ENCODE data around the gene SLC9A9. TPM values are rescaled to one million over a fixed set of nuclear protein-coding genes. Genes with fewer than 3 reads are reported as not detected.

SLC9A9 gene
- total RNA-seq, 2 donors from 2014 or later = 29.6 to 60.1 TPM

- no peak for ATAC-seq (ENCODE audit: insufficient number of reproducible peaks, low FRiP score, low read depth)
- Histone ChIP-seq H3K4me1 (ENCODE audit: control insufficient read depth in 1 of 2, low read depth in 2 of 2) (no peaks in the 10 kb centered on the region), H3K36me3 (no peaks in the 10 kb centered on the region), H3K27ac (no peak overlapping the region), H3K27me3 (replicated peaks; ENCODE audit: insufficient read depth) (no peaks in the 10 kb centered on the region), H3K9me3 (no peaks in the 10 kb centered on the region), H3K4me3 (no peak overlapping the region)
- no peak for DNase-seq (ENCODE audit: low spot score)
- no peak for TF ChIP-seq CTCF (IDR thresholded peaks at IDR 0.05)
Observed at GRCh38 chr3:143277531-143277930, 570.7 kb downstream of the SLC9A9 start.

GRCh38 chr3:143276592-143276991 is 571.7 kb downstream of the SLC9A9 start:
- Histone ChIP-seq H3K36me3 (no peaks in the 10 kb centered on the region), H3K9me3 (no peaks in the 10 kb centered on the region), H3K27me3 (replicated peaks; ENCODE audit: insufficient read depth) (no peaks in the 10 kb centered on the region), H3K27ac (no peak overlapping the region), H3K4me1 (ENCODE audit: control insufficient read depth in 1 of 2, low read depth in 2 of 2) (no peaks in the 10 kb centered on the region), H3K4me3 (no peak overlapping the region)
- TF ChIP-seq CTCF (IDR thresholded peaks at IDR 0.05) = no peak
- DNase-seq (ENCODE audit: low spot score) (no peak), ATAC-seq (ENCODE audit: insufficient number of reproducible peaks, low FRiP score, low read depth) (no peak)

GRCh38 chr3:143273975-143274690 is 574.1 kb downstream of the SLC9A9 start:
- TF ChIP-seq CTCF (IDR thresholded peaks at IDR 0.05) = no peak
- H3K36me3 ChIP-seq = no peaks in the 10 kb centered on the region
- ATAC-seq (ENCODE audit: insufficient number of reproducible peaks, low FRiP score, low read depth) (no peak), DNase-seq (ENCODE audit: low spot score) (no peak)
- H3K27me3 ChIP-seq (replicated peaks; ENCODE audit: insufficient read depth) = no peaks in the 10 kb centered on the region
- H3K27ac ChIP-seq = no peak overlapping the region
- no peak overlapping the region for H3K4me3 ChIP-seq
- no peaks in the 10 kb centered on the region for H3K9me3 ChIP-seq
- no peaks in the 10 kb centered on the region for H3K4me1 ChIP-seq (ENCODE audit: control insufficient read depth in 1 of 2, low read depth in 2 of 2)

GRCh38 chr3:143271136-143271535 is 577.1 kb downstream of the SLC9A9 start:
- Histone ChIP-seq H3K27ac (no peak overlapping the region), H3K4me3 (no peak overlapping the region), H3K36me3 (peaks cover 3% of the 10 kb centered on the region), H3K4me1 (ENCODE audit: control insufficient read depth in 1 of 2, low read depth in 2 of 2) (no peaks in the 10 kb centered on the region), H3K27me3 (replicated peaks; ENCODE audit: insufficient read depth) (no peaks in the 10 kb centered on the region), H3K9me3 (no peaks in the 10 kb centered on the region)
- no peak for TF ChIP-seq CTCF (IDR thresholded peaks at IDR 0.05)
- ATAC-seq (ENCODE audit: insufficient number of reproducible peaks, low FRiP score, low read depth) (no peak), DNase-seq (ENCODE audit: low spot score) (no peak)

- Histone ChIP-seq H3K4me1 (ENCODE audit: control insufficient read depth in 1 of 2, low read depth in 2 of 2) (no peaks in the 10 kb centered on the region), H3K9me3 (no peaks in the 10 kb centered on the region), H3K4me3 (no peak overlapping the region), H3K27me3 (replicated peaks; ENCODE audit: insufficient read depth) (no peaks in the 10 kb centered on the region), H3K27ac (no peak overlapping the region), H3K36me3 (peaks cover 3% of the 10 kb centered on the region)
- TF ChIP-seq CTCF (IDR thresholded peaks at IDR 0.05) = no peak
- ATAC-seq (ENCODE audit: insufficient number of reproducible peaks, low FRiP score, low read depth) = no peak
- DNase-seq (ENCODE audit: low spot score) = no peak
Observed at GRCh38 chr3:143269741-143270140, 578.5 kb downstream of the SLC9A9 start.
